ENCODE measurements around the gene HPCAL1.

DNA sequence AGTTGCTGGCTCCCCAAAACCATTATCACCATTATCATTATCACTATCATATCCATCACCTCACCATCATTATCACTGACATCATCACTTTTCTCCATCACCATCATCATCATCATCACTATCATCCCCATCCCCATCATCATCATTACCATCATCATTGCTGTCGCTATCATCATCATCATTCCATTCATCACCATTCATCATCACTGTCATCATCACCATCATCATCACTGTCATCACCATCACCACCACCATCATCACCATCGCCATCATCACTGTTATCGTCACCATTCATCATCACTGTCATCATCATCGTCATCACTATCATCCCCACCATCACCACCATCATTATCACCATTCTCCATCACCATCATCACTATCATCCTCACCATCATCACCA lies 9.0 kb downstream of the HPCAL1 start:
- TF ChIP-seq, protein P1, sequence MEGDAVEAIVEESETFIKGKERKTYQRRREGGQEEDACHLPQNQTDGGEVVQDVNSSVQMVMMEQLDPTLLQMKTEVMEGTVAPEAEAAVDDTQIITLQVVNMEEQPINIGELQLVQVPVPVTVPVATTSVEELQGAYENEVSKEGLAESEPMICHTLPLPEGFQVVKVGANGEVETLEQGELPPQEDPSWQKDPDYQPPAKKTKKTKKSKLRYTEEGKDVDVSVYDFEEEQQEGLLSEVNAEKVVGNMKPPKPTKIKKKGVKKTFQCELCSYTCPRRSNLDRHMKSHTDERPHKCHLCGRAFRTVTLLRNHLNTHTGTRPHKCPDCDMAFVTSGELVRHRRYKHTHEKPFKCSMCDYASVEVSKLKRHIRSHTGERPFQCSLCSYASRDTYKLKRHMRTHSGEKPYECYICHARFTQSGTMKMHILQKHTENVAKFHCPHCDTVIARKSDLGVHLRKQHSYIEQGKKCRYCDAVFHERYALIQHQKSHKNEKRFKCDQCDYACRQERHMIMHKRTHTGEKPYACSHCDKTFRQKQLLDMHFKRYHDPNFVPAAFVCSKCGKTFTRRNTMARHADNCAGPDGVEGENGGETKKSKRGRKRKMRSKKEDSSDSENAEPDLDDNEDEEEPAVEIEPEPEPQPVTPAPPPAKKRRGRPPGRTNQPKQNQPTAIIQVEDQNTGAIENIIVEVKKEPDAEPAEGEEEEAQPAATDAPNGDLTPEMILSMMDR (IDR thresholded peaks at IDR 0.05): no peak
- no peak for TF ChIP-seq ZFX (IDR thresholded peaks at IDR 0.05; ENCODE audit: borderline replicate concordance)

All from 22Rv1 (cell line).